Measurements from ENCODE around the gene MIGA2. TPM values are rescaled to one million over a fixed set of nuclear protein-coding genes. Genes with fewer than 3 reads are reported as not detected.

MIGA2 gene
- total and polyA plus RNA-seq, 2 of the 8 experiments (the other 6 are each of a cell fraction or from before 2014, with no cell fraction given), result 24.6 to 39.0 TPM

- Histone ChIP-seq H3K9ac (replicated peaks in 1 of 4; ENCODE audit: extremely low read depth in 1 of 4, low read depth in 3 of 4, low read length in 3 of 4) (no peak overlapping the region), H2BK15ac (ENCODE audit: low read length) (no peak overlapping the region), H3K23me2 (ENCODE audit: low read depth, low read length) (peaks cover 7% of the 10 kb centered on the region), H4K5ac (ENCODE audit: insufficient read length, low read depth, low read length) (no peak overlapping the region), H2BK120ac (replicated peaks; ENCODE audit: low read depth, low read length) (no peak overlapping the region), H4K20me1 (replicated peaks in 1 of 2; ENCODE audit: control insufficient read depth in 1 of 2, insufficient read depth in 2 of 2, low read length in 2 of 2) (peaks cover 0 to 5% of the 10 kb centered on the region in 2 experiments), H3K27me3 (replicated peaks in 1 of 4; ENCODE audit: control insufficient read depth in 3 of 4, extremely low read depth in 1 of 4, insufficient read depth in 3 of 4, low read length in 3 of 4) (no peaks in the 10 kb centered on the region), H3K79me2 (ENCODE audit: control insufficient read depth in 1 of 2, insufficient read depth in 2 of 2, low read length in 2 of 2) (peaks cover 0 to 23% of the 10 kb centered on the region in 2 experiments; a peak in 2 of 4 replicates), H3K4me3 (ENCODE audit: extremely low read depth in 1 of 4, insufficient read depth in 2 of 4, low read depth in 3 of 4, low read length in 4 of 4) (peak overlapping the region; percentile 87 to 97 (median 90); a peak in 5 of 8 replicates), H2BK5ac (ENCODE audit: low read depth, low read length) (no peak overlapping the region), H4K8ac (ENCODE audit: extremely low read depth, insufficient read depth, low read length) (peak overlapping the region; percentile 1; the same call in 1 of the 2 replicates), H3K14ac (ENCODE audit: insufficient read length) (no peak overlapping the region), H3K18ac (ENCODE audit: extremely low read depth, low read length) (no peak overlapping the region), H3K4me2 (ENCODE audit: insufficient read depth in 1 of 2, low read depth in 2 of 2, low read length in 2 of 2) (peak overlapping the region; percentile 78 to 89), H3K79me1 (ENCODE audit: low read depth, low read length) (peaks cover 7% of the 10 kb centered on the region), H2AFZ (ENCODE audit: low read length) (no peak overlapping the region), H2BK20ac (ENCODE audit: low read length) (no peak overlapping the region), H3K23ac (ENCODE audit: insufficient read length) (no peak overlapping the region), H3K4ac (replicated peaks; ENCODE audit: insufficient read length, low read depth, low read length) (no peak overlapping the region), H4K91ac (replicated peaks; ENCODE audit: insufficient read length, low read length) (no peak overlapping the region), H3K56ac (replicated peaks; ENCODE audit: insufficient read length, low read depth, low read length) (no peak overlapping the region), H2BK12ac (ENCODE audit: low read depth, low read length) (no peak overlapping the region), H3K36me3 (ENCODE audit: control insufficient read depth in 2 of 4, insufficient read depth in 4 of 4, low read length in 3 of 4) (peaks cover 0 to 13% (median 7%) of the 10 kb centered on the region in 4 experiments; a peak in 4 of 8 replicates), H3K9me3 (ENCODE audit: insufficient read depth in 2 of 2, low read depth in 1 of 2, low read length in 1 of 2) (no peaks in the 10 kb centered on the region), H3K27ac (ENCODE audit: low read depth, low read length) (no peak overlapping the region), H3K4me1 (replicated peaks in 1 of 4; ENCODE audit: control insufficient read depth in 3 of 4, insufficient read depth in 4 of 4, low read length in 3 of 4) (peaks cover 0 to 10% (median 5%) of the 10 kb centered on the region in 4 experiments; a peak in 5 of 7 replicates), H2AK5ac (ENCODE audit: low read depth, low read length) (no peak overlapping the region)
- DNase-seq (ENCODE audit: low read depth in 1 of 2, low spot score in 2 of 2) (no peak), FAIRE-seq (no peak)
- ChIA-PET POLR2A (ENCODE audit: partially characterized antibody) (interaction anchor here (1.1 to 1.7 kb wide), 3 partner anchors 8 to 37 kb away, joined by 3 to 8 read pairs (median 3); no protein-coding TSS in a partner anchor), CTCF (ENCODE audit: partially characterized antibody) (interaction anchor here (0.7 to 2.7 kb wide), 4 partner anchors 9 to 31 kb away, joined by 3 to 12 read pairs (median 7); partner anchors contain the start of gene SH3GLB2)
- 89% methylated on average over 6 of the region's 6 CpGs; no CpG with 5 or more reads in 1 of the 2 experiments for WGBS, 2 experiments (ENCODE audit: extremely low coverage in 1 of 2, insufficient coverage in 1 of 2, insufficient read length in 1 of 2, insufficient replicate concordance in 2 of 2, low coverage in 1 of 2, low lambda C conversion rate in 2 of 2, missing lambda C conversion rate in 1 of 2)
- TF ChIP-seq CHD1 (IDR thresholded peaks at IDR 0.05; ENCODE audit: low read depth, low read length) (no peak), TBP (IDR thresholded peaks at IDR 0.05; ENCODE audit: low read depth, low read length) (no peak), CEBPB (IDR thresholded peaks at IDR 0.05; ENCODE audit: low read depth, low read length) (no peak), SP4 (IDR thresholded peaks at IDR 0.05; ENCODE audit: low read length) (no peak), USF2 (IDR thresholded peaks at IDR 0.05; ENCODE audit: low read length) (no peak), GTF2F1 (IDR thresholded peaks at IDR 0.05; ENCODE audit: borderline replicate concordance, low read depth, low read length) (no peak), RXRA (IDR thresholded peaks at IDR 0.05; ENCODE audit: insufficient read depth, low read depth, low read length) (no peak), EGR1 (IDR thresholded peaks at IDR 0.05; ENCODE audit: borderline replicate concordance, low read depth, low read length) (no peak), JUND (IDR thresholded peaks at IDR 0.05; ENCODE audit: low read length) (no peak), POLR2AphosphoS5 (IDR thresholded peaks at IDR 0.05; ENCODE audit: low read depth, low read length) (no peak), YY1 (IDR thresholded peaks at IDR 0.05; ENCODE audit: low read depth, low read length) (no peak)
These were observed 1.3 kb downstream of the MIGA2 start for GRCh38 chr9:129037767-129038098.

Measured in H1 (cell line).